Activated CD4-positive, alpha-beta T cell treated with anti-CD3 and anti-CD28 coated beads, Interleukin-2, amount 10 ng/mL, durations not matched to agents 24 days and 14 days (primary cell): ENCODE measurements around the gene UNC5A. TPM values are rescaled to one million over a fixed set of nuclear protein-coding genes. Genes with fewer than 3 reads are reported as not detected.

Experiments
- DNase-seq: peaks from one replicate; pipeline ENCODE4 v3.0.0; 2022
- H3K27ac Mint-ChIP-seq: one replicate; pipeline ENCODE4 v1.8.0; 2022; ENCODE audit warnings: mild to moderate bottlenecking, mixed read lengths
- H3K27me3 Mint-ChIP-seq: one replicate; pipeline ENCODE4 v1.8.0; 2022; ENCODE audit warnings: mixed read lengths
- H3K36me3 Mint-ChIP-seq: one replicate; pipeline ENCODE4 v1.8.0; 2022; ENCODE audit warnings: low read depth, mild to moderate bottlenecking, mixed read lengths
- H3K4me1 Mint-ChIP-seq: one replicate; pipeline ENCODE4 v1.8.0; 2021; ENCODE audit warnings: mixed read lengths
- H3K4me3 Mint-ChIP-seq: one replicate; pipeline ENCODE4 v1.8.0; 2022; ENCODE audit warnings: mild to moderate bottlenecking, moderate library complexity, mixed read lengths
- H3K9me3 Mint-ChIP-seq: one replicate; pipeline ENCODE4 v1.8.0; 2021; ENCODE audit warnings: mixed read lengths
- intact Hi-C: fragments of 100-400 bp; cut with micrococcal nuclease; formaldehyde crosslinking; loops from one replicate; pipeline ENCODE4 v1.15.1; 2023
- total RNA-seq: library from RNA; stranded (reverse); gene quantifications from 2 replicates; pipeline ENCODE4 v1.2.3, GENCODE V29; 2022

The UNC5A gene
- total RNA-seq, 1 donor from 2014 or later: not detected

- peaks cover 23% of the 10 kb centered on the region for H3K27me3 Mint-ChIP-seq
- H3K9me3 Mint-ChIP-seq: no peaks in the 10 kb centered on the region
- no peak for DNase-seq
- H3K4me3 Mint-ChIP-seq: no peak overlapping the region
- no peak overlapping the region for H3K27ac Mint-ChIP-seq
- no peaks in the 10 kb centered on the region for H3K4me1 Mint-ChIP-seq
- no peaks in the 10 kb centered on the region for H3K36me3 Mint-ChIP-seq
- intact Hi-C loops: no loop called here
Measured at GRCh38 chr5:176788941-176789872, 21.2 kb upstream of the UNC5A start.

GRCh38 chr5:176789873-176790615 is 20.3 kb upstream of the UNC5A start:
- Mint-ChIP-seq H3K27me3 (peaks cover 21% of the 10 kb centered on the region), H3K27ac (no peak overlapping the region), H3K36me3 (no peaks in the 10 kb centered on the region), H3K4me3 (no peak overlapping the region), H3K9me3 (no peaks in the 10 kb centered on the region), H3K4me1 (no peaks in the 10 kb centered on the region)
- intact Hi-C loops: no loop called here
- no peak for DNase-seq

- Mint-ChIP-seq H3K36me3 (no peaks in the 10 kb centered on the region), H3K27me3 (peaks cover 21% of the 10 kb centered on the region)
Measured at GRCh38 chr5:176790941-176791340, 19.4 kb upstream of the UNC5A start.

GRCh38 chr5:176792655-176793342 is 17.6 kb upstream of the UNC5A start:
- intact Hi-C loops: no loop called here
- DNase-seq: no peak
- no peak overlapping the region for H3K4me3 Mint-ChIP-seq
- no peak overlapping the region for H3K27ac Mint-ChIP-seq
- no peaks in the 10 kb centered on the region for H3K36me3 Mint-ChIP-seq
- peaks cover 30% of the 10 kb centered on the region for H3K27me3 Mint-ChIP-seq
- H3K9me3 Mint-ChIP-seq: no peaks in the 10 kb centered on the region
- H3K4me1 Mint-ChIP-seq: no peaks in the 10 kb centered on the region

More at GRCh38 chr5:176790941-176791340, 19.4 kb upstream of the UNC5A start:
- no peaks in the 10 kb centered on the region for H3K4me1 Mint-ChIP-seq
- H3K4me3 Mint-ChIP-seq: no peak overlapping the region
- intact Hi-C loops: no loop called here
- no peak overlapping the region for H3K27ac Mint-ChIP-seq
- no peak for DNase-seq
- no peaks in the 10 kb centered on the region for H3K9me3 Mint-ChIP-seq

- Mint-ChIP-seq H3K36me3 (no peaks in the 10 kb centered on the region), H3K27me3 (peaks cover 26% of the 10 kb centered on the region), H3K4me1 (no peaks in the 10 kb centered on the region), H3K9me3 (no peaks in the 10 kb centered on the region), H3K27ac (no peak overlapping the region), H3K4me3 (no peak overlapping the region)
- no peak for DNase-seq
- intact Hi-C loops: no loop called here
Measured at GRCh38 chr5:176793343-176793699, 17.0 kb upstream of the UNC5A start.

- H3K9me3 Mint-ChIP-seq: no peaks in the 10 kb centered on the region
- H3K27ac Mint-ChIP-seq: no peak overlapping the region
Measured at GRCh38 chr5:176793736-176794135, 16.6 kb upstream of the UNC5A start.

GRCh38 chr5:176794509-176794908 is 15.8 kb upstream of the UNC5A start:
- DNase-seq: no peak
- Mint-ChIP-seq H3K9me3 (no peaks in the 10 kb centered on the region), H3K36me3 (no peaks in the 10 kb centered on the region), H3K4me3 (no peak overlapping the region), H3K27ac (no peak overlapping the region), H3K4me1 (no peaks in the 10 kb centered on the region), H3K27me3 (peaks cover 18% of the 10 kb centered on the region)
- intact Hi-C loops: no loop called here

More at GRCh38 chr5:176793736-176794135, 16.6 kb upstream of the UNC5A start:
- H3K4me3 Mint-ChIP-seq: no peak overlapping the region
- H3K4me1 Mint-ChIP-seq: no peaks in the 10 kb centered on the region
- H3K36me3 Mint-ChIP-seq: no peaks in the 10 kb centered on the region
- peaks cover 24% of the 10 kb centered on the region for H3K27me3 Mint-ChIP-seq
- intact Hi-C loops: no loop called here
- DNase-seq: no peak

- Mint-ChIP-seq H3K9me3 (no peaks in the 10 kb centered on the region), H3K4me3 (no peak overlapping the region), H3K27ac (no peak overlapping the region), H3K27me3 (peaks cover 13% of the 10 kb centered on the region), H3K36me3 (no peaks in the 10 kb centered on the region), H3K4me1 (no peaks in the 10 kb centered on the region)
- intact Hi-C loops: no loop called here
- no peak for DNase-seq
Measured at GRCh38 chr5:176796411-176796810, 13.9 kb upstream of the UNC5A start.

GRCh38 chr5:176796970-176797369 is 13.4 kb upstream of the UNC5A start:
- Mint-ChIP-seq H3K27ac (no peak overlapping the region), H3K27me3 (peaks cover 11% of the 10 kb centered on the region), H3K9me3 (no peaks in the 10 kb centered on the region), H3K36me3 (no peaks in the 10 kb centered on the region), H3K4me3 (no peak overlapping the region), H3K4me1 (no peaks in the 10 kb centered on the region)
- DNase-seq: no peak
- intact Hi-C loops: no loop called here

GRCh38 chr5:176797456-176798050 is 12.8 kb upstream of the UNC5A start:
- Mint-ChIP-seq H3K4me1 (no peaks in the 10 kb centered on the region), H3K4me3 (no peak overlapping the region)

GRCh38 chr5:176798086-176798876 is 12.1 kb upstream of the UNC5A start:
- intact Hi-C loops: no loop called here
- Mint-ChIP-seq H3K27me3 (peaks cover 11% of the 10 kb centered on the region), H3K4me3 (no peak overlapping the region), H3K36me3 (no peaks in the 10 kb centered on the region), H3K27ac (no peak overlapping the region), H3K9me3 (no peaks in the 10 kb centered on the region), H3K4me1 (no peaks in the 10 kb centered on the region)
- DNase-seq: no peak

More at GRCh38 chr5:176797456-176798050, 12.8 kb upstream of the UNC5A start:
- intact Hi-C loops: no loop called here
- no peaks in the 10 kb centered on the region for H3K36me3 Mint-ChIP-seq
- no peak overlapping the region for H3K27ac Mint-ChIP-seq
- no peaks in the 10 kb centered on the region for H3K9me3 Mint-ChIP-seq
- DNase-seq: no peak
- H3K27me3 Mint-ChIP-seq: peaks cover 11% of the 10 kb centered on the region

GRCh38 chr5:176798949-176799348 is 11.4 kb upstream of the UNC5A start:
- Mint-ChIP-seq H3K27me3 (peaks cover 9% of the 10 kb centered on the region), H3K36me3 (no peaks in the 10 kb centered on the region), H3K4me3 (no peak overlapping the region), H3K4me1 (no peaks in the 10 kb centered on the region), H3K27ac (no peak overlapping the region), H3K9me3 (no peaks in the 10 kb centered on the region)
- intact Hi-C loops: no loop called here
- DNase-seq: no peak

- no peaks in the 10 kb centered on the region for H3K9me3 Mint-ChIP-seq
- peaks cover 12% of the 10 kb centered on the region for H3K27me3 Mint-ChIP-seq
- no peak for DNase-seq
- no peaks in the 10 kb centered on the region for H3K36me3 Mint-ChIP-seq
- intact Hi-C loops: no loop called here
- H3K4me1 Mint-ChIP-seq: no peaks in the 10 kb centered on the region
- H3K4me3 Mint-ChIP-seq: no peak overlapping the region
- H3K27ac Mint-ChIP-seq: no peak overlapping the region
Measured at GRCh38 chr5:176799488-176799887, 10.9 kb upstream of the UNC5A start.
